HepG2 (cell line): ENCODE data around the gene STK24.

Source experiments
- CEBPB ChIP-seq: IDR thresholded peaks from 2 replicates; pipeline ENCODE4 v1.6.1; 2011; ENCODE audit warnings: low read depth, low read length, improper control_type of control experiment, borderline replicate concordance
- DPF2 ChIP-seq: sonication (generic); formaldehyde crosslinking; IDR thresholded peaks from 2 replicates; pipeline ENCODE4 v1.4.0; 2020; ENCODE audit warnings: mild to moderate bottlenecking, low read depth, missing genetic modification reagents, borderline replicate concordance
- ESRRA ChIP-seq: sonication (generic); formaldehyde crosslinking; IDR thresholded peaks from 2 replicates; pipeline ENCODE4 v1.5.1; 2020; ENCODE audit warnings: mild to moderate bottlenecking, low read depth, missing genetic modification reagents
- POLR2AphosphoS2 ChIP-seq: IDR thresholded peaks from 2 replicates; pipeline ENCODE4 v1.6.1; 2011; ENCODE audit warnings: low read depth, low read length, improper control_type of control experiment
- SIX1 ChIP-seq: sonication (generic); formaldehyde crosslinking; IDR thresholded peaks from 2 replicates; pipeline ENCODE4 v1.4.0; 2020; ENCODE audit warnings: missing genetic modification reagents, borderline replicate concordance
- TF ChIP-seq, protein P1 (sequence below), 2 experiments: sonication (generic) in 1 of 2; formaldehyde crosslinking in 1 of 2; IDR thresholded peaks; 2 replicates each; pipeline versions ENCODE4 v1.4.0 to v1.6.1; 2018 to 2020; ENCODE audit warnings: missing genetic modification reagents in 2 of 2, borderline replicate concordance in 1 of 2, low read depth in 1 of 2, mild to moderate bottlenecking in 1 of 2, missing biosample characterization in 1 of 2

DNA sequence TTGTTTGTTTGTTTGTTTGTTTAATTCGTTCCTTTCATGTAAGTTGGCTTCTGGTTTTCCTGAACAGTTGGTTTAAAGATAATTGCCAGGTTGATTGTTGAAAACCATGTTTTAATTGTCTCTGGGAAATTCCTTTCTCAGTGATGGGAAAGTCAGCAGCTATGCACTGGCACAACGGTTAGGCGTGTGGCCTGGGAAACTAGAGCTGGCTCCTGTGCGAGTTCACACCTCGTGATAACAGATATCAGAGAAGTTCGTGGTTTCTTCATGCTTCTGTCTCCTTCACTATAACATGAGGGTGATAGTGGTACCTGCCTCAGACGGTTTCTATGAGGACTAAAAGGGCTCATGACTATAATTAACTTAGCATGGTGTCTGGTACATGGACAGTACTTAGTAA lies 153.5 kb downstream of the STK24 start:
- TF ChIP-seq, protein P1, sequence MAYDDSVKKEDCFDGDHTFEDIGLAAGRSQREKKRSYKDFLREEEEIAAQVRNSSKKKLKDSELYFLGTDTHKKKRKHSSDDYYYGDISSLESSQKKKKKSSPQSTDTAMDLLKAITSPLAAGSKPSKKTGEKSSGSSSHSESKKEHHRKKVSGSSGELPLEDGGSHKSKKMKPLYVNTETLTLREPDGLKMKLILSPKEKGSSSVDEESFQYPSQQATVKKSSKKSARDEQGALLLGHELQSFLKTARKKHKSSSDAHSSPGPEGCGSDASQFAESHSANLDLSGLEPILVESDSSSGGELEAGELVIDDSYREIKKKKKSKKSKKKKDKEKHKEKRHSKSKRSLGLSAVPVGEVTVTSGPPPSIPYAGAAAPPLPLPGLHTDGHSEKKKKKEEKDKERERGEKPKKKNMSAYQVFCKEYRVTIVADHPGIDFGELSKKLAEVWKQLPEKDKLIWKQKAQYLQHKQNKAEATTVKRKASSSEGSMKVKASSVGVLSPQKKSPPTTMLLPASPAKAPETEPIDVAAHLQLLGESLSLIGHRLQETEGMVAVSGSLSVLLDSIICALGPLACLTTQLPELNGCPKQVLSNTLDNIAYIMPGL (CRISPR knock-in tag; IDR thresholded peaks at IDR 0.05; ENCODE audit: borderline replicate concordance in 1 of 2, low read depth in 1 of 2): no peak
- no peak for TF ChIP-seq SIX1 (CRISPR knock-in tag)
- TF ChIP-seq POLR2AphosphoS2: no peak
- TF ChIP-seq DPF2 (CRISPR knock-in tag): no peak
- TF ChIP-seq CEBPB: no peak
- TF ChIP-seq ESRRA (CRISPR knock-in tag): no peak
